HUES64 (cell line): ENCODE data around the gene VPS29.
"Not testable (repeated sequence)": the region's sequence is repeated elsewhere in the genome, so short reads cannot be mapped to it uniquely, and the experiment has no call there.

Experiments
- H3K27ac ChIP-seq: 2 replicates; pipeline ENCODE4 v1.7.0; 2013; ENCODE audit warnings: low read depth, low read length, inconsistent platforms
- H3K27me3 ChIP-seq: 2 replicates; pipeline ENCODE4 v1.6.1; 2013; ENCODE audit warnings: mild to moderate bottlenecking, low read length; ENCODE audit not compliant: insufficient read depth
- H3K36me3 ChIP-seq: 2 replicates; pipeline ENCODE4 v1.6.1; 2013; ENCODE audit warnings: mild to moderate bottlenecking, low read length; ENCODE audit not compliant: insufficient read depth
- H3K4me1 ChIP-seq: 2 replicates; pipeline ENCODE4 v1.6.1; 2013; ENCODE audit warnings: mild to moderate bottlenecking, low read length, moderate library complexity; ENCODE audit not compliant: insufficient read depth
- H3K4me3 ChIP-seq: 2 replicates; pipeline ENCODE4 v1.5.1; 2013; ENCODE audit warnings: mild to moderate bottlenecking, low read length, moderate library complexity
- H3K9ac ChIP-seq: 2 replicates; pipeline ENCODE4 v1.6.1; 2013; ENCODE audit warnings: mild to moderate bottlenecking, low read depth, low read length
- H3K9me3 ChIP-seq: 2 replicates; pipeline ENCODE4 v1.6.1; 2013; ENCODE audit warnings: low read depth, low read length; ENCODE audit not compliant: insufficient read depth
- WGBS: fragments of 150-250, 120-280 bp; methylation state at CpG from one replicate; pipeline ENCODE4 v1.1.7; 2013; ENCODE audit warnings: missing lambda C conversion rate; 5-methylcytosine and 5-hydroxymethylcytosine counted together

VPS29 gene

GRCh38 chr12:110538869-110539622 lies 37.1 kb upstream of the VPS29 start:
- no peaks in the 10 kb centered on the region for H3K27me3 ChIP-seq
- no peak overlapping the region for H3K4me3 ChIP-seq
- no peaks in the 10 kb centered on the region for H3K9me3 ChIP-seq
- H3K4me1 ChIP-seq = no peaks in the 10 kb centered on the region
- WGBS = 95% methylated on average over 5 of the region's 5 CpGs
- H3K27ac ChIP-seq = no peak overlapping the region
- no peak overlapping the region for H3K9ac ChIP-seq
- peaks cover 59% of the 10 kb centered on the region for H3K36me3 ChIP-seq

GRCh38 chr12:110537605-110538409 lies 35.9 kb upstream of the VPS29 start:
- Histone ChIP-seq H3K27me3 (no peaks in the 10 kb centered on the region), H3K36me3 (peaks cover 58% of the 10 kb centered on the region), H3K4me3 (no peak overlapping the region), H3K27ac (no peak overlapping the region), H3K9me3 (no peaks in the 10 kb centered on the region), H3K9ac (no peak overlapping the region), H3K4me1 (no peaks in the 10 kb centered on the region)
- 92% methylated on average over 9 of the region's 9 CpGs for WGBS

GRCh38 chr12:110536834-110537604 lies 35.1 kb upstream of the VPS29 start:
- no peaks in the 10 kb centered on the region for H3K4me1 ChIP-seq
- H3K27ac ChIP-seq = no peak overlapping the region
- H3K4me3 ChIP-seq = no peak overlapping the region
- WGBS = 91% methylated on average over 3 of the region's 4 CpGs
- no peaks in the 10 kb centered on the region for H3K27me3 ChIP-seq
- no peaks in the 10 kb centered on the region for H3K9me3 ChIP-seq
- H3K36me3 ChIP-seq = peaks cover 51% of the 10 kb centered on the region
- no peak overlapping the region for H3K9ac ChIP-seq

GRCh38 chr12:110534811-110535210 lies 32.9 kb upstream of the VPS29 start:
- WGBS = 99% methylated on average over 6 of the region's 6 CpGs
- H3K4me1 ChIP-seq = no peaks in the 10 kb centered on the region
- H3K9me3 ChIP-seq = no peaks in the 10 kb centered on the region

GRCh38 chr12:110533607-110534006 lies 31.7 kb upstream of the VPS29 start:
- no peaks in the 10 kb centered on the region for H3K4me1 ChIP-seq
- H3K27ac ChIP-seq = no peak overlapping the region
- H3K9ac ChIP-seq = no peak overlapping the region
- H3K9me3 ChIP-seq = no peaks in the 10 kb centered on the region
- 91% methylated on average over 6 of the region's 6 CpGs for WGBS
- no peak overlapping the region for H3K4me3 ChIP-seq
- H3K36me3 ChIP-seq = peaks cover 39% of the 10 kb centered on the region
- H3K27me3 ChIP-seq = no peaks in the 10 kb centered on the region

More at GRCh38 chr12:110534811-110535210, 32.9 kb upstream of the VPS29 start:
- no peak overlapping the region for H3K4me3 ChIP-seq
- peaks cover 47% of the 10 kb centered on the region for H3K36me3 ChIP-seq
- no peak overlapping the region for H3K9ac ChIP-seq
- H3K27ac ChIP-seq = no peak overlapping the region
- no peaks in the 10 kb centered on the region for H3K27me3 ChIP-seq

GRCh38 chr12:110532644-110533043 lies 30.7 kb upstream of the VPS29 start:
- WGBS = 95% methylated on average over 3 of the region's 3 CpGs

GRCh38 chr12:110531741-110532333 lies 29.9 kb upstream of the VPS29 start:
- Histone ChIP-seq H3K9ac (no peak overlapping the region), H3K4me1 (no peaks in the 10 kb centered on the region), H3K27me3 (no peaks in the 10 kb centered on the region), H3K36me3 (peaks cover 21% of the 10 kb centered on the region), H3K4me3 (no peak overlapping the region), H3K9me3 (no peaks in the 10 kb centered on the region), H3K27ac (no peak overlapping the region)
- 88% methylated on average over 1 of the region's 2 CpGs for WGBS

More at GRCh38 chr12:110532644-110533043, 30.7 kb upstream of the VPS29 start:
- Histone ChIP-seq H3K36me3 (peaks cover 29% of the 10 kb centered on the region), H3K9me3 (no peaks in the 10 kb centered on the region), H3K27me3 (no peaks in the 10 kb centered on the region), H3K4me1 (no peaks in the 10 kb centered on the region), H3K9ac (no peak overlapping the region), H3K27ac (no peak overlapping the region), H3K4me3 (no peak overlapping the region)

GRCh38 chr12:110530511-110530910 lies 28.6 kb upstream of the VPS29 start:
- Histone ChIP-seq H3K4me1 (no peaks in the 10 kb centered on the region), H3K27ac (no peak overlapping the region), H3K4me3 (no peak overlapping the region), H3K9ac (no peak overlapping the region), H3K9me3 (no peaks in the 10 kb centered on the region), H3K36me3 (peaks cover 8% of the 10 kb centered on the region; the same call in 1 of the 2 replicates), H3K27me3 (no peaks in the 10 kb centered on the region)
- 92% methylated on average over 2 of the region's 2 CpGs for WGBS

- Histone ChIP-seq H3K4me3 (no peak overlapping the region), H3K36me3 (0 out of 2 replicates have a peak, but pooled peaks cover 3% of the 10 kb centered on the region), H3K27me3 (no peaks in the 10 kb centered on the region), H3K27ac (no peak overlapping the region), H3K4me1 (no peaks in the 10 kb centered on the region), H3K9ac (no peak overlapping the region), H3K9me3 (no peaks in the 10 kb centered on the region)
- WGBS = 92% methylated on average over 6 of the region's 6 CpGs
Observed at GRCh38 chr12:110528277-110528839, 26.4 kb upstream of the VPS29 start.

- H3K9me3 ChIP-seq, H3K9ac ChIP-seq, H3K4me1 ChIP-seq, H3K36me3 ChIP-seq, H3K27ac ChIP-seq, H3K27me3 ChIP-seq, H3K4me3 ChIP-seq: not testable (repeated sequence)
- 93% methylated on average over 11 of the region's 11 CpGs for WGBS
Observed at GRCh38 chr12:110520876-110521712, 19.2 kb upstream of the VPS29 start.
